Astrocyte (in vitro differentiated cells and primary cell): ENCODE results near the gene FAM124A. TPM values are rescaled to one million over a fixed set of nuclear protein-coding genes. Genes with fewer than 3 reads are reported as not detected.
A peak's percentile ranks its signal among the peaks of the same experiment; 100 is the strongest.

Experiments
- DNase-seq: peaks from one replicate; pipeline ENCODE4 v3.0.0-alpha.2; 2010; ENCODE audit warnings: low read depth
- FAIRE-seq: peaks from 2 replicates; lab custom pipeline; 2011; peaks lifted over from hg19 to GRCh38; lab: Jason Lieb, UNC
- H2AFZ ChIP-seq: 2 replicates; pipeline ENCODE4 v1.6.0; 2012; ENCODE audit warnings: low read depth, low read length, inconsistent platforms
- H3K27ac ChIP-seq: 2 replicates; pipeline ENCODE4 v1.5.1; 2011; ENCODE audit warnings: low read depth, low read length, inconsistent platforms
- H3K27me3 ChIP-seq: 2 replicates; pipeline ENCODE4 v1.6.0; 2011; ENCODE audit warnings: low read length, inconsistent platforms; ENCODE audit not compliant: insufficient read depth
- H3K36me3 ChIP-seq: 2 replicates; pipeline ENCODE4 v1.5.1; 2011; ENCODE audit warnings: low read length, inconsistent platforms; ENCODE audit not compliant: insufficient read depth
- H3K4me1 ChIP-seq: 2 replicates; pipeline ENCODE4 v1.5.1; 2011; ENCODE audit warnings: low read length, inconsistent platforms; ENCODE audit not compliant: insufficient read depth
- H3K4me2 ChIP-seq: 2 replicates; pipeline ENCODE4 v1.6.0; 2012; ENCODE audit warnings: low read length, inconsistent platforms
- H3K4me3 ChIP-seq: 2 replicates; pipeline ENCODE4 v1.5.1; 2011; ENCODE audit warnings: low read depth, mild to moderate bottlenecking, low read length, inconsistent platforms; ENCODE audit not compliant: insufficient read depth
- H3K79me2 ChIP-seq: 2 replicates; pipeline ENCODE4 v1.6.0; 2012; ENCODE audit warnings: mild to moderate bottlenecking, low read length, inconsistent platforms; ENCODE audit not compliant: insufficient read depth
- H3K9ac ChIP-seq: 2 replicates; pipeline ENCODE4 v1.6.0; 2012; ENCODE audit warnings: mild to moderate bottlenecking, low read length, inconsistent platforms
- H3K9me3 ChIP-seq: 2 replicates; pipeline ENCODE4 v1.5.1; 2012; ENCODE audit warnings: low read depth, mild to moderate bottlenecking, low read length, inconsistent platforms; ENCODE audit not compliant: insufficient read depth
- H4K20me1 ChIP-seq: 2 replicates; pipeline ENCODE4 v1.6.0; 2012; ENCODE audit warnings: low read length, inconsistent platforms; ENCODE audit not compliant: insufficient read depth
- H3K27ac Mint-ChIP-seq: one replicate; pipeline ENCODE4 v1.8.0; 2021; ENCODE audit warnings: mild to moderate bottlenecking, mixed read lengths; ENCODE audit not compliant: unreplicated experiment
- H3K27me3 Mint-ChIP-seq: one replicate; pipeline ENCODE4 v1.8.0; 2021; ENCODE audit warnings: low read depth, mixed read lengths; ENCODE audit not compliant: unreplicated experiment
- H3K36me3 Mint-ChIP-seq: one replicate; pipeline ENCODE4 v1.8.0; 2021; ENCODE audit warnings: low read depth, mixed read lengths; ENCODE audit not compliant: unreplicated experiment
- H3K4me1 Mint-ChIP-seq: one replicate; pipeline ENCODE4 v1.8.0; 2021; ENCODE audit warnings: low read depth, mixed read lengths; ENCODE audit not compliant: unreplicated experiment
- H3K4me3 Mint-ChIP-seq: one replicate; pipeline ENCODE4 v1.8.0; 2021; ENCODE audit warnings: mild to moderate bottlenecking, moderate library complexity, mixed read lengths; ENCODE audit not compliant: unreplicated experiment
- H3K9me3 Mint-ChIP-seq: one replicate; pipeline ENCODE4 v1.8.0; 2021; ENCODE audit warnings: mild to moderate bottlenecking, mixed read lengths; ENCODE audit not compliant: unreplicated experiment
- EZH2 ChIP-seq: IDR thresholded peaks from 2 replicates; pipeline ENCODE4 v1.6.1; 2012; ENCODE audit warnings: mild to moderate bottlenecking, low read length, inconsistent platforms; ENCODE audit not compliant: insufficient read depth
- total RNA-seq: library from RNA; stranded (reverse); gene quantifications from 2 replicates; pipeline ENCODE4 v1.2.1, GENCODE V29; 2021
- TF ChIP-seq, protein P1 (sequence below): IDR thresholded peaks from 2 replicates; pipeline ENCODE4 v1.5.1; 2011; ENCODE audit warnings: low read depth, mild to moderate bottlenecking, inconsistent platforms, low read length, moderate library complexity; ENCODE audit not compliant: insufficient read depth

The FAM124A gene
- total RNA-seq, 1 donor from 2014 or later, result 1.1 TPM

DNA sequence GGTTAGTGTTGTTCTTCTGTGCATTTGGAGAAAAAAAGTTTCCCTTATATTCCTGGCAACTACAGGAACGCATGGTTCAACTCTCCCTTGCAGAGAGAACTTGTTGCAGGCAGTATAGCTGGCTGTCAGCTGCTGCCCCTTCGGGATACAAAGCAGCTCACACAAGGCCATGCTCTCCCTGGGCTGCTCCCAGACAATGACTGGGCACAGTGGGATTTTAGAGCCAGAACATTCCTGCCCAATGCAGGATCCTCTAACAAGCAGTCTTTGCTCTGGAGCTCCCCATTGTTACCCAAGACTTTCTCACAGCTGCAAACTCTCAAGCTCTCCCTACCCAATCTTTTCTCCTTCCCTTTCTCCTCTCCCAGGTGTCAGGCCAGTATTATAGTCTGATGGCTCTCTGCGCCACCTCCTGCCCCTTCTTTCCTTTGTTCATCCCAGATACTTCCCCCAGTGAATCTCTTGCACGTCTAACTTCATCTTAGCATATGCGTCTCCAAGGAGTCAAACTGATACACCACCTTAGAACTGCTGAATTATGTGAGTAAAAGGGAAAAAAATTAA lies 89.8 kb downstream of the FAM124A start:
- H3K9me3 ChIP-seq, result no peaks in the 10 kb centered on the region
- H3K4me3 Mint-ChIP-seq, result no peak overlapping the region
- no peak overlapping the region for H3K27ac ChIP-seq
- TF ChIP-seq, protein P1, sequence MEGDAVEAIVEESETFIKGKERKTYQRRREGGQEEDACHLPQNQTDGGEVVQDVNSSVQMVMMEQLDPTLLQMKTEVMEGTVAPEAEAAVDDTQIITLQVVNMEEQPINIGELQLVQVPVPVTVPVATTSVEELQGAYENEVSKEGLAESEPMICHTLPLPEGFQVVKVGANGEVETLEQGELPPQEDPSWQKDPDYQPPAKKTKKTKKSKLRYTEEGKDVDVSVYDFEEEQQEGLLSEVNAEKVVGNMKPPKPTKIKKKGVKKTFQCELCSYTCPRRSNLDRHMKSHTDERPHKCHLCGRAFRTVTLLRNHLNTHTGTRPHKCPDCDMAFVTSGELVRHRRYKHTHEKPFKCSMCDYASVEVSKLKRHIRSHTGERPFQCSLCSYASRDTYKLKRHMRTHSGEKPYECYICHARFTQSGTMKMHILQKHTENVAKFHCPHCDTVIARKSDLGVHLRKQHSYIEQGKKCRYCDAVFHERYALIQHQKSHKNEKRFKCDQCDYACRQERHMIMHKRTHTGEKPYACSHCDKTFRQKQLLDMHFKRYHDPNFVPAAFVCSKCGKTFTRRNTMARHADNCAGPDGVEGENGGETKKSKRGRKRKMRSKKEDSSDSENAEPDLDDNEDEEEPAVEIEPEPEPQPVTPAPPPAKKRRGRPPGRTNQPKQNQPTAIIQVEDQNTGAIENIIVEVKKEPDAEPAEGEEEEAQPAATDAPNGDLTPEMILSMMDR, result no peak
- TF ChIP-seq EZH2, result no peak
- no peaks in the 10 kb centered on the region for H3K36me3 ChIP-seq
- FAIRE-seq (no peak), DNase-seq (no peak)
- no peak overlapping the region for H2AFZ ChIP-seq
- no peaks in the 10 kb centered on the region for H4K20me1 ChIP-seq
- H3K4me3 ChIP-seq, result no peak overlapping the region
- H3K27me3 Mint-ChIP-seq, result peaks cover 6% of the 10 kb centered on the region
- H3K79me2 ChIP-seq, result no peaks in the 10 kb centered on the region
- H3K27ac Mint-ChIP-seq, result no peak overlapping the region
- H3K4me2 ChIP-seq, result no peak overlapping the region
- H3K27me3 ChIP-seq, result peaks cover 5% of the 10 kb centered on the region
- H3K9ac ChIP-seq, result no peak overlapping the region
- no peaks in the 10 kb centered on the region for H3K9me3 Mint-ChIP-seq
- peaks cover 12% of the 10 kb centered on the region for H3K4me1 Mint-ChIP-seq
- H3K4me1 ChIP-seq, result peaks cover 23% of the 10 kb centered on the region
- H3K36me3 Mint-ChIP-seq, result no peaks in the 10 kb centered on the region

DNA sequence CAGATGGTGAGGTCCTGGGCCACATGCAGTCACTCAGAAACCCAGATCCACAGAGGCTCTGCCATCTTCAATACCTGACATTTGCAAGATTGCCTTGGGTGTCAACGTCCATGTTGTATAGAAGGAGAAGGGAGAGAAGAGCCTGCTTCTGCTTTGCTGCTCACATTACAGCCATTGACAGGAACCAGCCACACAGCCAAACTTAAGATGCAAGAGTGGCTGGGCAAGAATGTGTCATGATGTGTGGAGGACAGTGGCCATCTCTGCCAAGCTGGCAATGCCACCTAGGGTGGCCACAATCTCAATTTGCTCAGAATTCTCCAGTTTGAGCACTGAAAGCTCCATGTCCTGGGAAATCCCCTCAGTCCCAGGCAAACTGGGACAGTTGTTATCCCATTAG lies 91.4 kb downstream of the FAM124A start:
- H3K4me1 Mint-ChIP-seq, result peaks cover 12% of the 10 kb centered on the region
- Histone ChIP-seq H3K27me3 (peaks cover 5% of the 10 kb centered on the region), H3K9me3 (no peaks in the 10 kb centered on the region), H3K36me3 (no peaks in the 10 kb centered on the region), H2AFZ (no peak overlapping the region), H3K4me1 (peaks cover 35% of the 10 kb centered on the region), H3K79me2 (no peaks in the 10 kb centered on the region), H3K4me3 (no peak overlapping the region), H3K27ac (no peak overlapping the region), H3K9ac (no peak overlapping the region), H3K4me2 (no peak overlapping the region), H4K20me1 (no peaks in the 10 kb centered on the region)
- H3K9me3 Mint-ChIP-seq, result no peaks in the 10 kb centered on the region
- FAIRE-seq (no peak), DNase-seq (no peak)
- no peaks in the 10 kb centered on the region for H3K36me3 Mint-ChIP-seq
- no peak overlapping the region for H3K27ac Mint-ChIP-seq
- no peak overlapping the region for H3K4me3 Mint-ChIP-seq
- peaks cover 6% of the 10 kb centered on the region for H3K27me3 Mint-ChIP-seq
- TF ChIP-seq EZH2, result no peak
- TF ChIP-seq, protein P1, result no peak

DNA sequence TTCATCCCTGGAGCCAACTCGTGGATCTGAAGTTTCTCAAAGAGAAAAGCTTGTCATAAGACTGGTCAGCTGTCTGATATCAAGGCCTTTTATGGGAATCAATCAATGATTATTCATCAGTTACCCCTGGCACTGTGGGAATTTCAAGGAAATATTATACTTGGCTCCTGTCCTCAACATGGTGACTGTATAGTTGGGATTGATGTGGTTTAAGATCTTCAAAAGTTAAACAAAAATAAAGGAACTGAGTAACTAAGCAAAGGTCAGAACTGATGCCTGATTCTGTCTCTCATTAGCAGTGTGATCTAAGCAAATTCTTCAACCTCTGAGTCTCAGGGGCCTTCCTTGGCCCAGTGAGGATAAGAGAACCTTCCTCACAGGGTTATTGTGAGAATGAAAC lies 95.1 kb downstream of the FAM124A start:
- TF ChIP-seq EZH2, result no peak
- TF ChIP-seq, protein P1, result no peak
- Mint-ChIP-seq H3K4me1 (peaks cover 12% of the 10 kb centered on the region), H3K27me3 (peaks cover 1% of the 10 kb centered on the region), H3K9me3 (no peaks in the 10 kb centered on the region), H3K27ac (no peak overlapping the region), H3K36me3 (peaks cover 2% of the 10 kb centered on the region), H3K4me3 (no peak overlapping the region)
- peaks cover under 1% of the 10 kb centered on the region for H3K27me3 ChIP-seq
- H2AFZ ChIP-seq, result no peak overlapping the region
- FAIRE-seq (no peak), DNase-seq (peak; percentile 71)
- H3K9ac ChIP-seq, result peak overlapping the region; percentile 24
- H3K79me2 ChIP-seq, result no peaks in the 10 kb centered on the region
- no peaks in the 10 kb centered on the region for H3K9me3 ChIP-seq
- no peaks in the 10 kb centered on the region for H3K36me3 ChIP-seq
- no peak overlapping the region for H3K4me2 ChIP-seq
- H3K27ac ChIP-seq, result peak overlapping the region; percentile 76
- H3K4me1 ChIP-seq, result peaks cover 35% of the 10 kb centered on the region
- no peak overlapping the region for H3K4me3 ChIP-seq
- H4K20me1 ChIP-seq, result no peaks in the 10 kb centered on the region
